ENCODE results near the gene ADGRV1.
"Not testable (repeated sequence)": the region's sequence is repeated elsewhere in the genome, so short reads cannot be mapped to it uniquely, and the experiment has no call there.

The ADGRV1 gene

GRCh38 chr5:91038180-91038808 is 479.7 kb downstream of the ADGRV1 start:
- no peak for DNase-seq

- not testable (repeated sequence) for DNase-seq
Observed at GRCh38 chr5:91041132-91041531, 482.5 kb downstream of the ADGRV1 start.

GRCh38 chr5:91042247-91042935 is 483.8 kb downstream of the ADGRV1 start:
- no peak for DNase-seq

GRCh38 chr5:91042936-91043255 is 484.3 kb downstream of the ADGRV1 start:
- no peak for DNase-seq

GRCh38 chr5:91048073-91048472 is 489.5 kb downstream of the ADGRV1 start:
- DNase-seq = no peak

- DNase-seq = no peak
Observed at GRCh38 chr5:91049112-91049511, 490.5 kb downstream of the ADGRV1 start.

GRCh38 chr5:91049800-91050199 is 491.2 kb downstream of the ADGRV1 start:
- no peak for DNase-seq

GRCh38 chr5:91052411-91052810 is 493.8 kb downstream of the ADGRV1 start:
- DNase-seq = not testable (repeated sequence)

GRCh38 chr5:91052977-91053740 is 494.6 kb downstream of the ADGRV1 start:
- no peak for DNase-seq

- no peak for DNase-seq
Observed at GRCh38 chr5:91053741-91054025, 495.1 kb downstream of the ADGRV1 start.

- DNase-seq = no peak
Observed at GRCh38 chr5:91058155-91058554, 499.6 kb downstream of the ADGRV1 start.

GRCh38 chr5:91058575-91058974 is 500.0 kb downstream of the ADGRV1 start:
- no peak for DNase-seq

- DNase-seq = no peak
Observed at GRCh38 chr5:91059409-91059808, 500.8 kb downstream of the ADGRV1 start.

- no peak for DNase-seq
Observed at GRCh38 chr5:91061094-91061493, 502.5 kb downstream of the ADGRV1 start.

- DNase-seq = no peak
Observed at GRCh38 chr5:91061946-91062562, 503.5 kb downstream of the ADGRV1 start.

- not testable (repeated sequence) for DNase-seq
Observed at GRCh38 chr5:91063098-91063690, 504.6 kb downstream of the ADGRV1 start.

GRCh38 chr5:91065496-91065895 is 506.9 kb downstream of the ADGRV1 start:
- DNase-seq = no peak

- DNase-seq = no peak
Observed at GRCh38 chr5:91069364-91069763, 510.8 kb downstream of the ADGRV1 start.

GRCh38 chr5:91070761-91071550 is 512.4 kb downstream of the ADGRV1 start:
- DNase-seq = no peak

GRCh38 chr5:91072881-91073280 is 514.3 kb downstream of the ADGRV1 start:
- DNase-seq = no peak

- no peak for DNase-seq
Observed at GRCh38 chr5:91074615-91075014, 516.0 kb downstream of the ADGRV1 start.

- DNase-seq = no peak
Observed at GRCh38 chr5:91076138-91076537, 517.5 kb downstream of the ADGRV1 start.

- no peak for DNase-seq
Observed at GRCh38 chr5:91077623-91078022, 519.0 kb downstream of the ADGRV1 start.
